H9 (cell line): Measurements from ENCODE around the gene BBS4. TPM values are rescaled to one million over a fixed set of nuclear protein-coding genes. Genes with fewer than 3 reads are reported as not detected.

Experiments used
- DNase-seq: peaks from one replicate; pipeline ENCODE4 v3.0.0-alpha.2; 2017
- H2AFZ ChIP-seq: one replicate; pipeline ENCODE4 v1.6.1; 2013; ENCODE audit warnings: mild to moderate bottlenecking, low read length, control low read depth, moderate library complexity
- H2AK5ac ChIP-seq: 2 replicates; pipeline ENCODE4 v1.6.1; 2013; ENCODE audit warnings: low read length, control low read depth, mixed read lengths; ENCODE audit not compliant: insufficient read length
- H2BK120ac ChIP-seq: one replicate; pipeline ENCODE4 v1.6.1; 2013; ENCODE audit warnings: low read depth, mild to moderate bottlenecking, low read length, control low read depth, inconsistent platforms; ENCODE audit not compliant: poor library complexity, severe bottlenecking
- H2BK12ac ChIP-seq: 2 replicates; pipeline ENCODE4 v1.6.1; 2013; ENCODE audit warnings: low read length, control low read depth, mixed read lengths, low read depth; ENCODE audit not compliant: insufficient read length
- H2BK15ac ChIP-seq: 2 replicates; pipeline ENCODE4 v1.6.1; 2013; ENCODE audit warnings: low read depth, low read length, control low read depth
- H2BK20ac ChIP-seq: one replicate; pipeline ENCODE4 v1.6.1; 2013; ENCODE audit warnings: low read depth, mild to moderate bottlenecking, low read length, control low read depth, inconsistent platforms; ENCODE audit not compliant: poor library complexity, severe bottlenecking
- H2BK5ac ChIP-seq: 2 replicates; pipeline ENCODE4 v1.6.1; 2013; ENCODE audit warnings: low read length, control low read depth, mixed read lengths; ENCODE audit not compliant: insufficient read length
- H3K14ac ChIP-seq: 2 replicates; pipeline ENCODE4 v1.6.1; 2013; ENCODE audit warnings: low read length, control low read depth; ENCODE audit not compliant: insufficient read depth
- H3K18ac ChIP-seq: 2 replicates; pipeline ENCODE4 v1.6.1; 2013; ENCODE audit warnings: low read depth, mild to moderate bottlenecking, mixed read lengths, low read length, control low read depth; ENCODE audit not compliant: insufficient read length
- H3K23ac ChIP-seq: 2 replicates; pipeline ENCODE4 v1.6.1; 2013; ENCODE audit warnings: low read length, control low read depth, mixed read lengths, low read depth; ENCODE audit not compliant: insufficient read length
- H3K23me2 ChIP-seq: 2 replicates; pipeline ENCODE4 v1.6.1; 2013; ENCODE audit warnings: low read depth, mild to moderate bottlenecking, mixed read lengths, low read length, control low read depth; ENCODE audit not compliant: insufficient read length, poor library complexity, severe bottlenecking
- H3K27ac ChIP-seq: 2 replicates; pipeline ENCODE4 v1.5.1; 2013; ENCODE audit warnings: low read length, control low read depth, mixed read lengths, low read depth; ENCODE audit not compliant: insufficient read length
- H3K27me3 ChIP-seq: 2 replicates; pipeline ENCODE4 v1.6.1; 2013; ENCODE audit warnings: low read length, control low read depth, inconsistent platforms; ENCODE audit not compliant: insufficient read depth
- H3K4ac ChIP-seq: 2 replicates; pipeline ENCODE4 v1.6.1; 2013; ENCODE audit warnings: low read depth, mild to moderate bottlenecking, control low read depth, inconsistent platforms, low read length, moderate library complexity
- H3K4me1 ChIP-seq: 2 replicates; pipeline ENCODE4 v1.6.1; 2013; ENCODE audit warnings: low read length, control low read depth, inconsistent platforms; ENCODE audit not compliant: insufficient read depth
- H3K4me2 ChIP-seq: 2 replicates; pipeline ENCODE4 v1.6.1; 2013; ENCODE audit warnings: low read length, control low read depth, mixed read lengths; ENCODE audit not compliant: insufficient read length, insufficient read depth
- H3K56ac ChIP-seq: 2 replicates; pipeline ENCODE4 v1.6.1; 2013; ENCODE audit warnings: low read depth, mild to moderate bottlenecking, mixed read lengths, low read length, control low read depth; ENCODE audit not compliant: insufficient read length
- H3K79me1 ChIP-seq: 2 replicates; pipeline ENCODE4 v1.6.1; 2013; ENCODE audit warnings: low read depth, mild to moderate bottlenecking, moderate library complexity, low read length, control low read depth, inconsistent platforms; ENCODE audit not compliant: insufficient read depth, poor library complexity, severe bottlenecking
- H3K79me2 ChIP-seq: 2 replicates; pipeline ENCODE4 v1.6.1; 2013; ENCODE audit warnings: low read length, control low read depth, inconsistent platforms; ENCODE audit not compliant: insufficient read depth
- H3K9ac ChIP-seq: 2 replicates; pipeline ENCODE4 v1.6.1; 2013; ENCODE audit warnings: low read length, control low read depth, mixed read lengths; ENCODE audit not compliant: insufficient read length; ENCODE audit errors: extremely low read depth
- H3K9me3 ChIP-seq: one replicate; pipeline ENCODE4 v1.6.1; 2013; ENCODE audit warnings: low read depth, low read length, inconsistent platforms; ENCODE audit not compliant: control insufficient read depth
- H3T11ph ChIP-seq: one replicate; pipeline ENCODE4 v1.6.1; 2013; ENCODE audit warnings: mild to moderate bottlenecking, low read length, control low read depth, inconsistent platforms
- H4K20me1 ChIP-seq: one replicate; pipeline ENCODE4 v1.6.1; 2013; ENCODE audit not compliant: control insufficient read depth, insufficient read length, insufficient read depth
- H4K5ac ChIP-seq: 2 replicates; pipeline ENCODE4 v1.6.1; 2013; ENCODE audit warnings: low read depth, mild to moderate bottlenecking, mixed read lengths, low read length, control low read depth; ENCODE audit not compliant: insufficient read length
- H4K8ac ChIP-seq: replicated peaks from 2 replicates; pipeline ENCODE4 v1.6.1; 2013; ENCODE audit warnings: low read length, control low read depth, mixed read lengths, low read depth; ENCODE audit not compliant: insufficient read length
- H4K91ac ChIP-seq: 2 replicates; pipeline ENCODE4 v1.6.1; 2013; ENCODE audit warnings: low read depth, mild to moderate bottlenecking, moderate library complexity, mixed read lengths, low read length, control low read depth; ENCODE audit not compliant: insufficient read length
- H3K27ac Mint-ChIP-seq, 3 experiments: 2 replicates in 2 of 3; 3 replicates in 1 of 3; pipeline ENCODE4 v1.8.0; 2020 to 2021; ENCODE audit warnings: mixed read lengths in 3 of 3, mild to moderate bottlenecking in 1 of 3, moderate library complexity in 1 of 3
- H3K27me3 Mint-ChIP-seq: 2 replicates; pipeline ENCODE4 v1.8.0; 2021; ENCODE audit warnings: low read depth, mild to moderate bottlenecking, moderate library complexity, mixed read lengths
- H3K36me3 Mint-ChIP-seq, 3 experiments: 2 replicates in 2 of 3; 3 replicates in 1 of 3; pipeline ENCODE4 v1.8.0; 2020 to 2021; ENCODE audit warnings: low read depth in 3 of 3, mixed read lengths in 3 of 3; ENCODE audit not compliant: insufficient read depth in 1 of 3
- H3K4me1 Mint-ChIP-seq, 2 experiments: 2 replicates each; pipeline ENCODE4 v1.8.0; 2020; ENCODE audit warnings: mixed read lengths in 2 of 2
- H3K4me3 Mint-ChIP-seq, 2 experiments: 2 replicates in 1 of 2; 3 replicates in 1 of 2; pipeline ENCODE4 v1.8.0; 2020 to 2021; ENCODE audit warnings: mild to moderate bottlenecking in 2 of 2, mixed read lengths in 2 of 2, moderate library complexity in 1 of 2
- H3K9me3 Mint-ChIP-seq, 2 experiments: 2 replicates in 1 of 2; 3 replicates in 1 of 2; pipeline ENCODE4 v1.8.0; 2020; ENCODE audit warnings: mild to moderate bottlenecking in 2 of 2, mixed read lengths in 2 of 2, moderate library complexity in 1 of 2
- CTCF ChIP-seq: fragments of 200-600 bp; sonication (generic); conservative IDR thresholded peaks from 3 replicates; pipeline ENCODE4 v1.8.0; 2021; ENCODE audit warnings: antibody characterized with exemption, mild to moderate bottlenecking
- WGBS: extraction: QIAGEN DNeasy Blood & Tissue Kit; methylation state at CpG from one replicate; pipeline ENCODE4 v1.1.7; 2013; ENCODE audit warnings: missing lambda C conversion rate, low lambda C conversion rate, mixed read lengths; ENCODE audit not compliant: insufficient read length; ENCODE audit errors: extremely low coverage; 5-methylcytosine and 5-hydroxymethylcytosine counted together
- total RNA-seq: library from RNA; stranded (reverse); gene quantifications from 2 replicates; pipeline ENCODE4 v1.2.1, GENCODE V29; 2021

The BBS4 gene
- total RNA-seq, 1 experiment from 2014 or later: 27.3 TPM

GRCh38 chr15:72698938-72699337, 12.9 kb downstream of the BBS4 start:
- H2BK5ac ChIP-seq: no peak overlapping the region
- no peak overlapping the region for H3K27ac ChIP-seq
- H3K18ac ChIP-seq: no peak overlapping the region
- H2BK12ac ChIP-seq: no peak overlapping the region
- no peak overlapping the region for H4K5ac ChIP-seq
- no peak overlapping the region for H3K4ac ChIP-seq
- no peak overlapping the region for H4K91ac ChIP-seq
- H3K14ac ChIP-seq: no peak overlapping the region
- Mint-ChIP-seq H3K9me3 (no peaks in the 10 kb centered on the region), H3K4me1 (no peaks in the 10 kb centered on the region), H3K27me3 (no peaks in the 10 kb centered on the region), H3K4me3 (no peak overlapping the region), H3K27ac (no peak overlapping the region), H3K36me3 (peaks cover 0 to 4% (median 0%) of the 10 kb centered on the region in 3 experiments; a peak in 1 of 7 replicates)
- H3K27me3 ChIP-seq: no peaks in the 10 kb centered on the region
- no peaks in the 10 kb centered on the region for H3K9me3 ChIP-seq
- no peaks in the 10 kb centered on the region for H4K20me1 ChIP-seq
- H3K4me1 ChIP-seq: no peaks in the 10 kb centered on the region
- TF ChIP-seq CTCF: no peak
- DNase-seq: no peak
- no CpG with 5 or more reads among the region's 5 CpGs for WGBS
- no peak overlapping the region for H2BK20ac ChIP-seq
- no peak overlapping the region for H3K9ac ChIP-seq
- no peaks in the 10 kb centered on the region for H3K79me1 ChIP-seq
- H3K4me2 ChIP-seq: no peak overlapping the region
- H3K23ac ChIP-seq: no peak overlapping the region
- H3K23me2 ChIP-seq: no peaks in the 10 kb centered on the region
- H3K79me2 ChIP-seq: no peaks in the 10 kb centered on the region
- no peak overlapping the region for H3T11ph ChIP-seq
- no peak overlapping the region for H2BK15ac ChIP-seq
- H2BK120ac ChIP-seq: no peak overlapping the region
- H2AK5ac ChIP-seq: no peak overlapping the region
- H3K56ac ChIP-seq: no peak overlapping the region
- H4K8ac ChIP-seq: no peak overlapping the region
- H2AFZ ChIP-seq: no peak overlapping the region
